Globus pallidus (tissue), 1 donor: ENCODE measurements around the gene ZNF77.
"Not testable (repeated sequence)": the region's sequence is repeated elsewhere in the genome, so short reads cannot be mapped to it uniquely, and the experiment has no call there.

Source experiments
- DNase-seq: peaks from one replicate; pipeline ENCODE4 v3.0.0-alpha.2; 2015; ENCODE audit warnings: low spot score

The ZNF77 gene

GRCh38 chr19:2970201-2970835, 25.5 kb upstream of the ZNF77 start:
- DNase-seq = no peak

DNA sequence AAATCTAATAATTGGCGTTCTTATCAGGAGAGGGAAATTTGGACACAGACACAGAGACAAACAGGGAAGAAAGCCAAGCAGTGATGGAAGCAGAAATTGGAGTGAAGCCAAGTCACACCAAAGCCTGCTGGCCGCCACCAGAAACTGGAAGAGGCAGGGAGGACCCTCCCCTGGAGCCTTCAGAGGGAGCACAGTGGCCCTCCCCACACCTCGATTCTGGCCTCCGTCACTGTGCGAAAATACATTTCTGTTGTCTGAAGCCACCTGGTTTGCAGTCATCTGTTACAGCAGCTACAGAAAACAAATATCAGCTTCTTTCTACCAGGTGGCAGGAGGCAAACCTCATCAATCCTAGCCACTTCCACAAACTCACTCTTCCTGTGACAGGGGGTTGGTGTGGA, 24.3 kb upstream of the ZNF77 start:
- DNase-seq = no peak

GRCh38 chr19:2967972-2968371, 23.2 kb upstream of the ZNF77 start:
- no peak for DNase-seq

- no peak for DNase-seq
These were observed 20.1 kb upstream of the ZNF77 start for GRCh38 chr19:2964874-2965273.

DNA sequence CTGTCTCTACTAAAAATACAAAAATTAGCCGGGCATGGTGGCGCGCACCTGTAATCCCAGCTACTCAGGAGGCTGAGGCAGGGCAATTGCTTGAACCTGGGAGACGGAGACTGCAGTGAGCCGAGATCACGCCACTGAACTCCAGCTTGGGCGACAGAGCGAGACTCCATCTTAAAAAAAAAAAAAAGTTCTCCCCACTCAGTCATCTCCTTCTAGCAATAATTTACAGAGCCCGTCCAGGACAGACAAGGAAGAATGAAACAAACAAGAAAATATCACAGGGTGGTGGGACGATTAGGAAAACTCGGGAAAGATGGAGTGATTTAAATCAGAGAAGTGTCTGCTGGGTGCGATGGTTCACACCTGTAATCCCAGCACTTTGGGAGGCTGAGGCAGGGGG, 18.9 kb upstream of the ZNF77 start:
- not testable (repeated sequence) for DNase-seq

GRCh38 chr19:2963122-2963521, 18.4 kb upstream of the ZNF77 start:
- DNase-seq = no peak

DNA sequence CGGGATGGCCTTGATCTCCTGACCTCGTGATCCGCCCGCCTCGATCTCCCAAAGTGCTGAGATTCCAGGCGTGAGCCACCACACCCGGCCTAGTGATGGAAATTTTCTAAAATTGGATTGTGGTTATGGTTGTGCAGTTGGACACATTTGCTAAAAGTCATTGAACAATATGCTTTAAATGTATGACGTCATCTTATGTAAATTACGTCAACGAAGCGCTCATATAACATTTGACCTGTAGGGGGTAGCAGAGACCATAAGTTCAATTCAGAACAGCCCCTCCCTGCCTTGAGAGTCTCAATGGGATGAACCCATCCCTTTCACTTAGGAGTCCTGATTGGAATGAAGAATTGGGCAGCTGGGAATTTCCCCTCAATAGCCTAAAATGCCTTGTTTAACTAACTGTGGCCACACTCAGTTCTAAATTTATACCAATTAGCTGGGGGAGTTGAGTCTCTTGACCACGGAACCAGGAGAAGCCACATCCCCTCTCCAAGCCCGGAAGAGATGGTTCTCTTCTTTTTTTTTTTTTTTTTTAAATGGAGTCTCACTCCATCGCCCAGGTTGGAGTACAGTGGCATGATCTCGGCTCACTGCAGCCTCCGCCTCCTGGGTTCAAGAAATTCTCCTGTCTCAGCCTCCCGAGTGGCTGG, 17.4 kb upstream of the ZNF77 start:
- DNase-seq = peak; percentile 75

- DNase-seq = no peak
These were observed 15.3 kb upstream of the ZNF77 start for GRCh38 chr19:2960120-2960519.

DNA sequence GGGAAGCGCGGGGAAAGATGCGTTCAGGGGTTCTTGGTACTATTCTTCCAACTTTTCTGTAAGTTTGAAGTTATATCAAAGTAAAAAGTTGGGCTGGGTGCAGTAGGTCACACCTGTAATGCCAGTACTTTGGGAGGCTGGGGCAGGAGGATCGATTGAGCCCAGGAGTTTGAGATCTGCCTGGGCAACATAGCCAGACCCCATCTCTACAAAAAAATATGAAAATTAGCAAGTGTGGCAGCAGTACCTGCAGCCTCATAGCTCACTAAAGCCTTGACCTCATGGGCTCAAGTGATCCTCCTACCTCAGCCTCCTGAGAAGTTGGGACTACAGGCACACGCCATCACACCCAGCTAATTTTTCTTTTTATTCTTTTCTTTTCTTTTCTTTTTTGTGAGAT, 12.4 kb upstream of the ZNF77 start:
- DNase-seq = no peak

DNA sequence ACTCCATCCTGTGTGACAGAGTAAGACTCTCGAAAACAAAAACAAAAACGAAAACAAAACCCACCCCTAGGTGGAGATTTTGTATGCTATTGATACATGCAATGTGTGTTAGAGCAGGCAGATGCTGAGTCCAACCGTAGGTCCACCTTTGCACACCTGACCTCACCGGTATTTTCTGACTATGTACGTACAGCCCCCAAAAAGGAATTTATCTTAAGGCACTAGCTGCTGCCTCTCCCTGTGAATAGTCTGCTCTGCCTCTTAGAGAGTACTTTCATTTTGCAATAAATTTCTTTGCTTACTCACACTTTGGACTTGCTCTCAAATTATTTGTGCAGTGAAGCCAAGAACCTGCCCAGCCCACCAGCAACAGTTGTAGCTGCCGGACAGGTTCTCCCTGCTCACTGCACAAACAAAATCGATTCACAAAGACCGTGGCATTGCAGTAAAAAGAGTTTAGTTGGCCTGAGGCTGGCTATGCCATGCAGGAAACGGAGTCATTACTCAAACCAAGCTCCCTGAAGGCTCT, 8.2 kb upstream of the ZNF77 start:
- no peak for DNase-seq

DNA sequence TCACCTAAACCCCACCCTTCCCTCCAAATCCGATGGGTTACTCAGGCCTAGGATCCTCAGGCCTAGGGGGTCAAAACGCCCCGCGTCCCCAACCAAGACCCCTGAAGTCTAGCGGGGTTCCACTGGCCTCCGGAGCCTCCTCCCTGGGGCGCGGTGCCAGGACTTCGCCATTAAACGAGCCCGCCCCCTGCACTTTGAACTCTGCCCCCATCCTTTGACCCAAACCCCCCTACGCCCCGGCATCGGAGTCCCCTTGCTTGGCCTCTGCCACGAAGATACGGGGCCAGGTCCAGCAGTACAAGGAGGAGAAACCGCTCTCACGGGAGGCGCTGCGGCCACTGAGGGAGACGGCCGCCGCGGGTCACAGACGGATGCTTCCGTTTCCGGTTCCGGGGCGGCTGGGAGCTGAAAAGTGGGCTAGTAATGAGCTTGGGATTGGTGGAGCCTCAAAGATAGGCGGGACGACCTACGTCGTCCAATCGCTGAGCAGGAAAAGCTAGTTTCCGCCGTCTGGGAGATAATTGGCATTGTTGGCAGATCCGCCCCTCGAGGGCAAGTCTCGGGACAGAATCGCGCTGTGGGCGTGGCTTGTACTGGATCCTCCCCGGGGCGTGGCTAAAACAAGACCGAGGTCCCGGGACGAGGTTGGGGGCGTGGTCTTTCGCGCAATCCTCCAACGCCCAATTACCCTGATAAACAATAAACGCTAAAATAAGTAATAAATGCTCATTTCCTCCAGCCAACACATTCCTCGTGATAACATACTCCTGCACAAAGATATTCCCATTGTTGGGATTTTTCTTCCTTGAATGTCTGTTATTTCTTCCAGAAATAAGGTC, 5.7 kb upstream of the ZNF77 start:
- peak; percentile 100 for DNase-seq

DNA sequence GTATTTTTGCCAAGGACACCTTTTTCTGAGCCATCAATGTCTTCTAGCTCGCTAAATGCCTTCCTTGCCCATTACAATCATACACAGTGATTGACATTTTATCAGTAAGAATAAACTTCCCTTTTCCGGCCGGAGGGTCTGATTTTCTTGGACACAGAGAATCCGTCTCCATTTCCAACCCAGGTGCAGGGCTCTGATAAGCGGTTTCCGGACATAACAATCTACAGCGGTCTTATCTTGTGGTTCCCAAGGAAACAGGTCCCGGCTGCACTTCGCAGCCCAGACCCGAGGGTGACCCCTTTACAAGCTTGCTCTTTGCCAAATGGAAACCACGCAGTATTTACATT, 5.1 kb upstream of the ZNF77 start:
- no peak for DNase-seq

DNA sequence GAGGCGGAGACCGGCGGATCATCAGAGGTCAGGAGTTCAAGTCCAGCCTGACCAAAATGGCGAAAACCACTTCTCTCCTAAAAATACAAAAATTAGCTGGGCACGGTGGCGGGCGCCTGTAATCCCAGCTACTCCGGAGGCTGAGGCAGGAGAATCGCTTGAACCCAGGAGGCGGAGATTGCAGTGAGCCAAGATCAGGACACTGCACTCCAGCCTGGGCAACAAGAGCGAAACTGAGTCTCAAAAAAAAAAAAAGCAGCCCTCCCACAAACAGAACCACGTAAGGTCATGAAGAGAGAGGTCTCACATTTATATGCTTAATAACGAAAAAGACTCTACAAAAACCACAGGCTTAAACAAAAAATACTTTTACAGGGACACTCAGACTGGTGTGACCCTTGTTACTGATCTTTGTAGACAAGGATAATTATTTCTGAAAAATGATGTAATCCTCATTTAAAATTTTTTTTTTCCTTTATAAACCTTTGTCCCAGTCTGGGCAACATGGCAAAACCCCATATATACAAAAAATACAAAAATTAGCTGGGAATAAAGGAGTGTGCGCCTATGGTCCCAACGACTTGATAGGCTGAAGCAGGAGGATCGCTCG, 909 bp upstream of the ZNF77 start:
- no peak for DNase-seq

- no peak for DNase-seq
These were observed 382 bp downstream of the ZNF77 start for GRCh38 chr19:2944403-2944774.

DNA sequence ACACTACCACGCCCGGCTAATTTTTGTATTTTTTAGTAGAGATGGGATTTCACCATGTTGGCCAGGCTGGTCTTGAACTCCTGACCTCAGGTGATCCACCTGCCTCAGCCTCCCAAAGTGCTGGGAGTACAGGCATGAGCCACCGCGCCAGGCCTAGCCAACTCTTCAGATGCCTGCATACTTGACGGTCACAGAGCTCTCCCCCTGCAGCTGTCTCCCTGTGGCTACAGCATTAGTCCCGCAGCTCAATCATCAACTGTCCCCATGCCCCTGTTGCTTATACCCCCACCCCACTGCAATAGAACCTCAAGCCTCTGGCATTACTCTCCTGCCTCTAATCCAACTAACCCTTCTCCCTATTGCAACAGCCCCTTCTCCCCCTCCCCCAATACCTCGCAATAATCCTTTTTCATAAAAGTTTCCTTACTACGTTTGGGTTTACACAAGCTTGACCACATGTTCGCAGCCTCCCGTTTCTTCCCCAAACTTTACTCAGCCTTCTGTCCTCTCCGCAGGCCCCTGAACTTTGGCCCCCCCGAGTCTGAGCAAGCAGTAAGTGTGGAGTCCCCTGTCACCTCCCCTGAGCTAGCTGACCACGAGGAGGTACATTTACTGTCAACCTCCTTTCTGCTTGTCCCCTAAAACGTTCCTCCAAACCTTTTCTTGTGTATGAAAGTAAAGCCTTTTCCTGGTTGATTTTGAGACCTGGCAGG, 1.7 kb downstream of the ZNF77 start:
- DNase-seq = no peak

DNA sequence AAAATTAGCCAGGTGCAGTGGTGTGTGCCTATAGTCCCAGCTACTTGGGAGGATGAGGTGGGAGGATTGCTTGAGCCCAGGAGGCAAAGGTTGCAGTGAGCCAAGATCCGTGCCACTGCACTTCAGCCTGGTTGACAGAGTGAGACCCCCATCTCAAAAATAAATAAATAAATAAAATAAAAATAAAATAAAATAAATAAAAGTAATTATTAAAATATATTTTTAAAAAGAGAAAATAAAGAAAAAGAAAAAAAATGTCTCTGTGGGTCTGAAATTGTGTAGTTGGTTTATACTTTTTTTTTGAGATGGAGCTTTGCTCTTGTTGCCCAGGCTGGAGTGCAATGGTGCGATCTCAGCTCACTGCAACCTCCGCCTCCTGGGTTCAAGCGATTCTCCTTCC, 8.9 kb downstream of the ZNF77 start:
- not testable (repeated sequence) for DNase-seq

- no peak for DNase-seq
These were observed 11.3 kb downstream of the ZNF77 start for GRCh38 chr19:2933490-2933910.

DNA sequence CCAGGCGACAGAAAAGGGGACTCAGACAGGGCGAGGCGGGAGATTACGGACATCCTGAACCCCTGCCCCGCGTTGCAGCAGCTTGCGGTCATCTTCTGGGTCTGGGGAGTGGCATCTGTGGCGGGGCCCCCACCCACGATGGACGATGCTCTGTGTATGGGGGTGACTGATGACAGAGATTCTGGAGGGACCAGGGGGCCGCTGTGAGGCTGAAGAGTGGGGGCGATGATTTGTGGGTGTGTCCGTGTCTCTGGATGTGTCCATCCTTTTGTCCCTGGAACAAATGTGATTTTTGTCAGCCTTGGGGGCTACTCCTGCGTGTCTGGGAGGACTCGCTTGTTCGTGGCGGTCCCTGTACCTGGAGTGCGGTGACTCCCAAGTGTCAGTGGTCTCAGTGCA, 17.7 kb downstream of the ZNF77 start:
- no peak for DNase-seq

DNA sequence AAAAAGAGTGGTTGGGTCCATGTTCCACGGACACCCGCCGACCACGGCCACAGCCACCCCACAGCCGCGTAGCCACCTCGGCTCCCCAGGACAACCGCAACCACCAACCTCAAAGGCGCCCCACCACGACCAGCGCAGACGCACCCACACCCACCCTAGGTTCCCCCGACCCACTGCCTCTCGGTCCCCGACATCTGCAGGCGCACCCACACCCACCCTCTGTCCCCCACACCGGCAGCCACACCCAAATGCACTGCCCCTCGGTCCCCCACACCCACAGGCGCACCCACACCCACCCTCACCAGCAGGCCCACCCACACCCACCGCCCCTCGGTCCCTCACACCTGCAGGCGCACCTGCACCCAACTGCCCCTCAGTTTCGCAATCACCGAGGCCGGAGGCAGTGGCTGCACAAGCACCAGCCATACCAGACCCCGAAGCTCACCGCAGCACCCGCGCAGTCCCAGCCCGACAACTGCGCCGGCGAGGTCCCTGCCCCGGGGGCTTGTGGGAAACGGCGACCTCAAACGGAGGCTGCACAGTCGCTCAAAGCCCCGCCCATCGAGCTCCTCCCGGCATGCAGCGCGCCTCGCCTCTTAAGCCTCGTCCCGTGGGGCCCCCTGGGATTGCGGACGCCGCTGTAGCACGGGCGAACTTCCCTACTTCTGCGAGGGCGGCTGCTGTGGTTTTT, 18.3 kb downstream of the ZNF77 start:
- DNase-seq = no peak

DNA sequence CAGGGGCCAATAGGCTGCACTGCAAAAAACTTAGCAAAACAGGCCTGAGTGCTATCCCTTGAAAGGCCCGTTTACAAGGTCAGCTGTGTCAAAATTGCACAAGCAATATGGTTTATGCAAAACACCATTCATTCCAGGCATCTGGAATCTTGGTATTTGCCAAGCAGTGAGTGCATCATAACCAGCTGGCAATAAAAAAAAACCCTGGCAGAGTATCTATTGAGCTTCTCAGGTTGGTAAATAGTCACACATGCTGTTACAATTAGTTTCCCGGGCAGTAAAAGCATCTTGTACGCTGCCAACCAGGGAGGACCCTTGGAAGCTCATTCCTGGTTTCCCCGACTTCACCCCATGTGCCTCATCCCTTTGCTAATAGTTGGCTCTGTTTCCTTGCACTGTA, 21.3 kb downstream of the ZNF77 start:
- no peak for DNase-seq

DNA sequence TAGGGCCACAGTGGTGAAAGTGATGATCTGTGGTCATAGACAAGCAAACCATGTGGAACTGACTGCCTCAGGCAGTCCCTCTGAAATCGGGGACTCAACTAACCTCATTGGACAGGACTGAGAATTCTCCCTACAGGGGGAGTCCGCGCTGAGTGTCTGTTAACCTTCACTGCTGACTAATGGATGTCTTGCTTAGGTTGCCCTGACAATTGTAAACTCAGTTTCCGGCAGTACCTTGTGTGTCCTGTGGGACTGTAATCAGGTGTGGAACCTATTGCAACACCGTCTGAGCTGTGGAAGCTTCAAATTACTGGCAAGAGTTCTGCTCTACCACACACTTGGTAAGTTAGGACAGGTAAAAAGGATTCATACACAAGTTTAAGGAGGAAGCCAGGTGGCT, 21.8 kb downstream of the ZNF77 start:
- DNase-seq = no peak
